Keratinocyte (primary cell): ENCODE results near the gene SMIM35.

Source experiments
- EZH2 ChIP-seq: IDR thresholded peaks from one replicate; pipeline ENCODE4 v1.6.1; 2012; ENCODE audit warnings: inconsistent platforms, mild to moderate bottlenecking, low read length, moderate library complexity
- TF ChIP-seq, protein P1 (sequence below), 3 experiments: IDR thresholded peaks in 1 of 3; conservative IDR thresholded peaks in 1 of 3; optimal IDR thresholded peaks in 1 of 3; 2 replicates in 2 of 3; 3 replicates in 1 of 3; pipeline versions ENCODE3 to v1.5.1; 2011; ENCODE audit warnings: low read length in 3 of 3, mild to moderate bottlenecking in 3 of 3, moderate library complexity in 2 of 3, control low read depth in 1 of 3, inconsistent platforms in 1 of 3; ENCODE audit not compliant: insufficient read depth in 2 of 3; ENCODE audit errors: extremely low read depth in 1 of 3

DNA sequence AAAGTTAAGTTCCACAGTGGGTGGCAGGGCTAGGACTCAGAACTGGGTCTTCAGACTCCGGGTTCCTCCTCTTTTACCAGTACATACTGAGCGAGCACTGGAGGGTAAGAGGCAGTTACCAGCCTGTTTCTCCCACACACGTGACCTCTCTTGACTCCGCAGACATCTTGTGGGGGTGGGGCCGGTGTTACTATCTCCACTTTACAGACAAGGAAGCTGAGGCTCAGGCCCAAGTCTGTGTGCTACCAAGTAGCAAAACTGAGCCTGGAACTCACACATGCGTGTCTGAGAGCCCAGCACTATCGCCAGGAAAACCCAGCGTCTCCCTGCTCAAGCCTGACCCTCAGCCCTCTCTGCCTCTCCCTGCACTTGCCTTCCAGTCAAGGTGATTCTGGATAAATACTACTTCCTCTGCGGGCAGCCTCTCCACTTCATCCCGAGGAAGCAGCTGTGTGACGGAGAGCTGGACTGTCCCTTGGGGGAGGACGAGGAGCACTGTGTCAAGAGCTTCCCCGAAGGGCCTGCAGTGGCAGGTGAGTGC, 16.0 kb upstream of the SMIM35 start:
- TF ChIP-seq, protein P1, sequence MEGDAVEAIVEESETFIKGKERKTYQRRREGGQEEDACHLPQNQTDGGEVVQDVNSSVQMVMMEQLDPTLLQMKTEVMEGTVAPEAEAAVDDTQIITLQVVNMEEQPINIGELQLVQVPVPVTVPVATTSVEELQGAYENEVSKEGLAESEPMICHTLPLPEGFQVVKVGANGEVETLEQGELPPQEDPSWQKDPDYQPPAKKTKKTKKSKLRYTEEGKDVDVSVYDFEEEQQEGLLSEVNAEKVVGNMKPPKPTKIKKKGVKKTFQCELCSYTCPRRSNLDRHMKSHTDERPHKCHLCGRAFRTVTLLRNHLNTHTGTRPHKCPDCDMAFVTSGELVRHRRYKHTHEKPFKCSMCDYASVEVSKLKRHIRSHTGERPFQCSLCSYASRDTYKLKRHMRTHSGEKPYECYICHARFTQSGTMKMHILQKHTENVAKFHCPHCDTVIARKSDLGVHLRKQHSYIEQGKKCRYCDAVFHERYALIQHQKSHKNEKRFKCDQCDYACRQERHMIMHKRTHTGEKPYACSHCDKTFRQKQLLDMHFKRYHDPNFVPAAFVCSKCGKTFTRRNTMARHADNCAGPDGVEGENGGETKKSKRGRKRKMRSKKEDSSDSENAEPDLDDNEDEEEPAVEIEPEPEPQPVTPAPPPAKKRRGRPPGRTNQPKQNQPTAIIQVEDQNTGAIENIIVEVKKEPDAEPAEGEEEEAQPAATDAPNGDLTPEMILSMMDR (optimal IDR thresholded peaks at IDR 0.05 in 1 of 3, IDR thresholded peaks at IDR 0.05 in 1 of 3, conservative IDR thresholded peaks at IDR 0.05 in 1 of 3; ENCODE audit: extremely low read depth in 1 of 3, insufficient read depth in 2 of 3, low read length in 3 of 3), result no peak
- TF ChIP-seq EZH2, result no peak
